Measurements from ENCODE around the gene KRTAP11-1.

The KRTAP11-1 gene

GRCh38 chr21:30882866-30883597, 1.7 kb upstream of the KRTAP11-1 start:
- H3K4me3 ChIP-seq (ENCODE audit: low read depth, low read length), result no peak overlapping the region
- DNase-seq (ENCODE audit: low read depth), result no peak
- TF ChIP-seq CTCF (IDR thresholded peaks at IDR 0.05; ENCODE audit: low read depth, low read length), result no peak
- no peak for TF ChIP-seq MYC (IDR thresholded peaks at IDR 0.05; ENCODE audit: low read depth, low read length)
- no peak for TF ChIP-seq POLR2A (IDR thresholded peaks at IDR 0.05; ENCODE audit: extremely low read depth, insufficient read length)
- TF ChIP-seq MAX (IDR thresholded peaks at IDR 0.05; ENCODE audit: low read depth, low read length), result no peak

- no peak for TF ChIP-seq POLR2A (IDR thresholded peaks at IDR 0.05; ENCODE audit: extremely low read depth, insufficient read length)
- no peak for TF ChIP-seq MAX (IDR thresholded peaks at IDR 0.05; ENCODE audit: low read depth, low read length)
- no peak for TF ChIP-seq CTCF (IDR thresholded peaks at IDR 0.05; ENCODE audit: low read depth, low read length)
- TF ChIP-seq MYC (IDR thresholded peaks at IDR 0.05; ENCODE audit: low read depth, low read length), result no peak
- no peak overlapping the region for H3K4me3 ChIP-seq (ENCODE audit: low read depth, low read length)
- no peak for DNase-seq (ENCODE audit: low read depth)
Observed at GRCh38 chr21:30880914-30881313, 466 bp downstream of the KRTAP11-1 start.

GRCh38 chr21:30874526-30874925, 6.9 kb downstream of the KRTAP11-1 start:
- DNase-seq (ENCODE audit: low read depth), result no peak
- TF ChIP-seq POLR2A (IDR thresholded peaks at IDR 0.05; ENCODE audit: extremely low read depth, insufficient read length) (no peak), MAX (IDR thresholded peaks at IDR 0.05; ENCODE audit: low read depth, low read length) (no peak), MYC (IDR thresholded peaks at IDR 0.05; ENCODE audit: low read depth, low read length) (no peak), CTCF (IDR thresholded peaks at IDR 0.05; ENCODE audit: low read depth, low read length) (no peak)
- H3K4me3 ChIP-seq (ENCODE audit: low read depth, low read length), result no peak overlapping the region

- DNase-seq (ENCODE audit: low read depth), result no peak
- TF ChIP-seq POLR2A (IDR thresholded peaks at IDR 0.05; ENCODE audit: extremely low read depth, insufficient read length) (no peak), MYC (IDR thresholded peaks at IDR 0.05; ENCODE audit: low read depth, low read length) (no peak), CTCF (IDR thresholded peaks at IDR 0.05; ENCODE audit: low read depth, low read length) (no peak), MAX (IDR thresholded peaks at IDR 0.05; ENCODE audit: low read depth, low read length) (no peak)
- H3K4me3 ChIP-seq (ENCODE audit: low read depth, low read length), result no peak overlapping the region
Observed at GRCh38 chr21:30847627-30848500, 33.5 kb downstream of the KRTAP11-1 start.

- DNase-seq (ENCODE audit: low read depth), result no peak
- H3K4me3 ChIP-seq (ENCODE audit: low read depth, low read length), result no peak overlapping the region
- TF ChIP-seq MAX (IDR thresholded peaks at IDR 0.05; ENCODE audit: low read depth, low read length) (no peak), POLR2A (IDR thresholded peaks at IDR 0.05; ENCODE audit: extremely low read depth, insufficient read length) (no peak), CTCF (IDR thresholded peaks at IDR 0.05; ENCODE audit: low read depth, low read length) (no peak), MYC (IDR thresholded peaks at IDR 0.05; ENCODE audit: low read depth, low read length) (no peak)
Observed at GRCh38 chr21:30842990-30843389, 38.4 kb downstream of the KRTAP11-1 start.

Data from NB4 (cell line).